PC-9 (cell line): Measurements from ENCODE around the gene PCED1B.

Experiments
- CTCF ChIP-seq: fragments of 200-600 bp; sonication (generic); conservative IDR thresholded peaks from 2 replicates; pipeline ENCODE4 v1.6.1; 2017; ENCODE audit warnings: mixed run types, antibody characterized with exemption, mild to moderate bottlenecking, moderate library complexity
- EZH2 ChIP-seq: fragments of 200-600 bp; sonication (generic); IDR thresholded peaks from 2 replicates; pipeline ENCODE4 v1.8.0; 2017; ENCODE audit warnings: antibody characterized with exemption, low read depth

DNA sequence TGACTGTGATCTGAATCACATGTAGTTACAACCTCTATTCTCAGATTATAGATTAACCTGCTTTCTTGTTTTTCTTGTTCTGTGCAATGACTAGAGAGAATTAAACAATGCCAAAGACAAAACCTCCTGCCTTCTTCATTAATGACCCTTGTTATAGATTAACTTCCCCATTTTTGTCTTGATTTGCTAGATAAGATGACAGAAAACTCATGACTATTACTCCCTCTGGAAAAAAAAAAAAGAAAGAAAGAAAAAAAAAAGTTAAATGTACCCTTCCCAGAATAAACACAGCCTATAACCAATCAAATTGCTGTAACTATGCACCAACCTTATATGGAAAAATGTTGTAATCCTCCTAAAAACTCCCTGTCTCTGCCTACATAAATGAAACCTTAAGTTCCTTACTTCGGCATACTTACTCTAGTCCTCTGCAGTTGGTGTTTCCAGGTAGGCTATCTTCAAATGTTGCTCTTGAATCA lies 41.1 kb upstream of the PCED1B start:
- TF ChIP-seq CTCF: no peak
- TF ChIP-seq EZH2: no peak
